GM12878 (cell line): ENCODE results near the gene ERN2. TPM values are rescaled to one million over a fixed set of nuclear protein-coding genes. Genes with fewer than 3 reads are reported as not detected.
"Not testable (repeated sequence)": the region's sequence is repeated elsewhere in the genome, so short reads cannot be mapped to it uniquely, and the experiment has no call there.

Experiments
- ATAC-seq: fragments of 200-7000 bp; cut with Tn5 transposase; 3 replicates; pipeline ENCODE4 v1.9.1; 2020; ENCODE audit warnings: mild to moderate bottlenecking, moderate library complexity
- BruUV-seq: library from RNA; stranded (reverse); fragments of 400-500 nt; replicated peaks from 2 replicates; lab custom pipeline; 2021; lab: Mats Ljungman, UMichigan
- CTCF ChIA-PET: fragments of 300-600 bp; sonication (Branson Sonifier 250); formaldehyde crosslinking; extraction: SDS; loops from one replicate; lab custom pipeline; 2021; ENCODE audit warnings: inconsistent platforms; lab: Yijun Ruan, JAX
- POLR2A ChIA-PET: fragments of 350-600 bp; formaldehyde crosslinking; extraction: SDS; loops from one replicate; lab custom pipeline; 2021; ENCODE audit warnings: inconsistent platforms; lab: Charles Lee
- RAD21 ChIA-PET: fragments of 300-600 bp; sonication (Branson Sonifier 250); formaldehyde crosslinking; loops from one replicate; lab custom pipeline; 2023; ENCODE audit warnings: antibody characterized with exemption; ENCODE audit not compliant: unreplicated experiment; lab: Charles Lee
- SMC1A ChIA-PET: fragments of 300-600 bp; sonication (Branson Sonifier 250); formaldehyde crosslinking; loops from one replicate; lab custom pipeline; 2023; ENCODE audit not compliant: unreplicated experiment, uncharacterized antibody; lab: Charles Lee
- DNase-seq: peaks from one replicate; pipeline ENCODE4 v3.0.0-alpha.2; 2011; ENCODE audit warnings: low read depth, low spot score
- FAIRE-seq: peaks from 3 replicates; lab custom pipeline; 2011; peaks lifted over from hg19 to GRCh38; lab: Jason Lieb, UNC
- H2AFZ ChIP-seq: 2 replicates; pipeline ENCODE4 v1.6.0; 2011; ENCODE audit warnings: low read depth, low read length, control low read depth; ENCODE audit not compliant: control insufficient read depth
- H3K27ac ChIP-seq: 2 replicates; pipeline ENCODE4 v1.5.1; 2011; ENCODE audit warnings: control low read depth; ENCODE audit not compliant: control insufficient read depth, insufficient read depth
- H3K27me3 ChIP-seq, 2 experiments: replicated peaks in 1 of 2; 2 replicates each; pipeline versions ENCODE4 v1.6.0 to v1.6.1; 2011; ENCODE audit warnings: low read length in 1 of 2; ENCODE audit not compliant: control insufficient read depth in 2 of 2, insufficient read depth in 2 of 2
- H3K36me3 ChIP-seq, 2 experiments: 2 replicates each; pipeline ENCODE4 v1.5.1; 2011; ENCODE audit warnings: low read length in 1 of 2; ENCODE audit not compliant: control insufficient read depth in 2 of 2, insufficient read depth in 2 of 2
- H3K4me1 ChIP-seq: 2 replicates; pipeline ENCODE4 v1.6.1; 2011; ENCODE audit warnings: mild to moderate bottlenecking, low read length, moderate library complexity, mixed read lengths; ENCODE audit not compliant: control insufficient read depth, insufficient read depth
- H3K4me2 ChIP-seq: 2 replicates; pipeline ENCODE4 v1.6.0; 2011; ENCODE audit warnings: control low read depth; ENCODE audit not compliant: control insufficient read depth, insufficient read depth
- H3K4me3 ChIP-seq: fragments of 200-600 bp; sonication (generic); 2 replicates; pipeline ENCODE4 v1.5.1; 2016
- H3K79me2 ChIP-seq: 2 replicates; pipeline ENCODE4 v1.6.0; 2011; ENCODE audit warnings: low read length; ENCODE audit not compliant: control insufficient read depth, insufficient read depth
- H3K9ac ChIP-seq: 2 replicates; pipeline ENCODE4 v1.8.0; 2011; ENCODE audit warnings: low read length, control low read depth, mixed read lengths; ENCODE audit not compliant: control insufficient read depth, insufficient read depth
- H3K9me3 ChIP-seq: replicated peaks from 3 replicates; pipeline ENCODE4 v1.5.1; 2011; ENCODE audit warnings: mild to moderate bottlenecking, low read length; ENCODE audit not compliant: control insufficient read depth, insufficient read depth
- H4K20me1 ChIP-seq: 2 replicates; pipeline ENCODE4 v1.6.0; 2011; ENCODE audit not compliant: control insufficient read depth, insufficient read depth
- BCL11A ChIP-seq: IDR thresholded peaks from 2 replicates; pipeline ENCODE4 v1.6.1; 2011; ENCODE audit warnings: low read depth, low read length
- BCL3 ChIP-seq: IDR thresholded peaks from 2 replicates; pipeline ENCODE4 v1.6.1; 2011; ENCODE audit warnings: borderline replicate concordance, low read depth, mild to moderate bottlenecking, moderate library complexity, low read length; ENCODE audit not compliant: insufficient read depth, poor library complexity, severe bottlenecking
- MEF2B ChIP-seq: fragments of 450-650 bp; IDR thresholded peaks from 2 replicates; pipeline ENCODE4 v1.6.1; 2018; ENCODE audit warnings: mild to moderate bottlenecking, moderate library complexity; ENCODE audit not compliant: partially characterized antibody, poor library complexity, severe bottlenecking
- POLR2AphosphoS5 ChIP-seq: IDR thresholded peaks from 2 replicates; pipeline ENCODE4 v1.6.1; 2011; ENCODE audit warnings: mild to moderate bottlenecking, low read length, inconsistent platforms
- SIX5 ChIP-seq: IDR thresholded peaks from 2 replicates; pipeline ENCODE4 v1.6.1; 2011; ENCODE audit warnings: mild to moderate bottlenecking, low read depth, low read length, moderate library complexity; ENCODE audit not compliant: severe bottlenecking
- WGBS: methylation state at CpG from one replicate; pipeline ENCODE4 v1.1.6; 2016; ENCODE audit warnings: low lambda C conversion rate; ENCODE audit not compliant: insufficient replicate concordance, insufficient coverage; ENCODE audit errors: missing lambda C conversion rate; 5-methylcytosine and 5-hydroxymethylcytosine counted together
- in situ Hi-C: fragments of 300-500 bp; cut with MboI; formaldehyde crosslinking; loops from 9 replicates; pipeline ENCODE4 v1.14.3; 2018; ENCODE audit warnings: mixed read lengths
- intact Hi-C: fragments of 100-400 bp; cut with micrococcal nuclease; formaldehyde crosslinking; loops from one replicate; pipeline ENCODE4 v1.14.2; 2022; ENCODE audit not compliant: unreplicated experiment
- polyA plus RNA-seq, 11 experiments: library from polyadenylated mRNA; depleted of rRNA in 4 of 11; unstranded in 6 of 11; stranded (reverse) in 5 of 11; fragments of >200 nt; fragmentation: Nextera tagmentation in 4 of 11; fragmentation: Illumina TruSeq in 1 of 11; extraction: Ambion mirVana in 4 of 11; extraction: Trizol in 1 of 11; gene quantifications; 1 replicate in 1 of 11; 2 replicates in 10 of 11; pipeline versions ENCODE4 v1.2.1 to v1.2.3, GENCODE V29; 2011 to 2016; ENCODE audit warnings: inconsistent platforms in 2 of 11, missing spikeins in 2 of 11, low read depth in 1 of 11
- total RNA-seq, 4 experiments: library from RNA; depleted of rRNA in 3 of 4; stranded (reverse); fragments of >200 nt in 3 of 4; fragmentation: Illumina TruSeq in 1 of 4; extraction: Trizol in 1 of 4; gene quantifications; 2 replicates each; pipeline versions ENCODE4 v1.2.1 to v1.2.3, GENCODE V29; 2013 to 2021

Gene ERN2
- total and polyA plus RNA-seq, 10 of the 15 experiments (the other 5 are each of a cell fraction or from before 2014, with no cell fraction given), result 0.06 to 0.95 (median 0.36) TPM; not detected in 5

- TF ChIP-seq SIX5, result no peak
- TF ChIP-seq BCL11A, result no peak
- TF ChIP-seq MEF2B, result no peak
Observed at GRCh38 chr16:23753908-23754593, 41.0 kb upstream of the ERN2 start (continued).

- H3K4me2 ChIP-seq, H3K4me1 ChIP-seq, H3K79me2 ChIP-seq, H3K27ac ChIP-seq, RAD21 ChIA-PET, DNase-seq, H2AFZ ChIP-seq, H3K27me3 ChIP-seq, H4K20me1 ChIP-seq, H3K4me3 ChIP-seq, intact Hi-C loops, H3K9ac ChIP-seq, SMC1A ChIA-PET, in situ Hi-C loops, POLR2A ChIA-PET, ATAC-seq, H3K9me3 ChIP-seq, BruUV-seq, CTCF ChIA-PET, H3K36me3 ChIP-seq: not testable (repeated sequence)
- peak; percentile 13 for FAIRE-seq
- 0% methylated on average over 1 of the region's 1 CpG for WGBS
Observed at GRCh38 chr16:23751053-23751452, 38.0 kb upstream of the ERN2 start.

- H2AFZ ChIP-seq, result no peak overlapping the region
- no peaks in the 10 kb centered on the region for H4K20me1 ChIP-seq
- TF ChIP-seq POLR2AphosphoS5, result no peak
- TF ChIP-seq BCL3, result no peak
- no peak for TF ChIP-seq BCL11A
- TF ChIP-seq, all 136 proteins: peak for 0
- 0% methylated on average over 1 of the region's 1 CpG for WGBS
- Histone ChIP-seq H3K9me3 (no peaks in the 10 kb centered on the region), H3K9ac (no peak overlapping the region), H3K4me3 (no peak overlapping the region), H3K4me2 (no peak overlapping the region), H3K36me3 (no peaks in the 10 kb centered on the region), H3K79me2 (no peaks in the 10 kb centered on the region), H3K27ac (no peak overlapping the region), H3K27me3 (no peaks in the 10 kb centered on the region; a peak in 3 of 4 replicates), H3K4me1 (no peaks in the 10 kb centered on the region)
- ChIA-PET SMC1A (no interaction called here), CTCF (no interaction called here), RAD21 (no interaction called here), POLR2A (no interaction called here)
- in situ Hi-C loops, result no loop called here
- DNase-seq (no peak), FAIRE-seq (no peak), ATAC-seq (no peak)
- intact Hi-C loops, result no loop called here
- no TSS peak for BruUV-seq
Observed at GRCh38 chr16:23748630-23749029, 35.6 kb upstream of the ERN2 start.
